Upper lobe of left lung (tissue), 4 donors: ENCODE measurements around the gene CKAP2L.

Source experiments
- POLR2A ChIP-seq, 4 donors: fragments of 450-650 bp; IDR thresholded peaks; one replicate each; pipeline ENCODE4 v1.5.1; 2016 to 2017; ENCODE audit warnings: antibody characterized with exemption in 4 of 4, mild to moderate bottlenecking in 2 of 4
- TF ChIP-seq, protein P1 (sequence below), 6 experiments: fragments of 450-650 bp in 4 of 6; fragments of 200-600 bp in 2 of 6; sonication (generic) in 2 of 6; IDR thresholded peaks; one replicate each; pipeline ENCODE4 v1.5.1; 2016 to 2019; ENCODE audit warnings: antibody characterized with exemption in 6 of 6

- TF ChIP-seq, protein P1, sequence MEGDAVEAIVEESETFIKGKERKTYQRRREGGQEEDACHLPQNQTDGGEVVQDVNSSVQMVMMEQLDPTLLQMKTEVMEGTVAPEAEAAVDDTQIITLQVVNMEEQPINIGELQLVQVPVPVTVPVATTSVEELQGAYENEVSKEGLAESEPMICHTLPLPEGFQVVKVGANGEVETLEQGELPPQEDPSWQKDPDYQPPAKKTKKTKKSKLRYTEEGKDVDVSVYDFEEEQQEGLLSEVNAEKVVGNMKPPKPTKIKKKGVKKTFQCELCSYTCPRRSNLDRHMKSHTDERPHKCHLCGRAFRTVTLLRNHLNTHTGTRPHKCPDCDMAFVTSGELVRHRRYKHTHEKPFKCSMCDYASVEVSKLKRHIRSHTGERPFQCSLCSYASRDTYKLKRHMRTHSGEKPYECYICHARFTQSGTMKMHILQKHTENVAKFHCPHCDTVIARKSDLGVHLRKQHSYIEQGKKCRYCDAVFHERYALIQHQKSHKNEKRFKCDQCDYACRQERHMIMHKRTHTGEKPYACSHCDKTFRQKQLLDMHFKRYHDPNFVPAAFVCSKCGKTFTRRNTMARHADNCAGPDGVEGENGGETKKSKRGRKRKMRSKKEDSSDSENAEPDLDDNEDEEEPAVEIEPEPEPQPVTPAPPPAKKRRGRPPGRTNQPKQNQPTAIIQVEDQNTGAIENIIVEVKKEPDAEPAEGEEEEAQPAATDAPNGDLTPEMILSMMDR (IDR thresholded peaks at IDR 0.05), result no peak
- TF ChIP-seq POLR2A (IDR thresholded peaks at IDR 0.05), result no peak
These were observed 842 bp upstream of the CKAP2L start for GRCh38 chr2:112765251-112765650.
